H1 (cell line): ENCODE measurements around the gene UBXN1. TPM values are rescaled to one million over a fixed set of nuclear protein-coding genes. Genes with fewer than 3 reads are reported as not detected.

Experiments
- CHD2 ChIP-seq: IDR thresholded peaks from 2 replicates; pipeline ENCODE4 v1.6.1; 2012; ENCODE audit warnings: low read length, improper control_type of control experiment
- CHD7 ChIP-seq: fragments of 300-600 bp; sonication (generic); IDR thresholded peaks from 2 replicates; pipeline ENCODE4 v1.7.1; 2012; ENCODE audit warnings: low read length, moderate library complexity, mild to moderate bottlenecking, inconsistent platforms; ENCODE audit not compliant: insufficient replicate concordance
- JUN ChIP-seq: IDR thresholded peaks from 2 replicates; pipeline ENCODE4 v1.6.1; 2011; ENCODE audit warnings: low read depth, mild to moderate bottlenecking, improper control_type of control experiment, low read length
- JUND ChIP-seq: IDR thresholded peaks from 2 replicates; pipeline ENCODE4 v1.6.1; 2011; ENCODE audit warnings: mild to moderate bottlenecking, improper control_type of control experiment, low read length
- MAFK ChIP-seq: IDR thresholded peaks from 2 replicates; pipeline ENCODE4 v1.6.1; 2012; ENCODE audit warnings: low read depth, mild to moderate bottlenecking, improper control_type of control experiment, low read length
- NRF1 ChIP-seq: IDR thresholded peaks from 2 replicates; pipeline ENCODE4 v1.6.1; 2011; ENCODE audit warnings: mild to moderate bottlenecking, low read depth, low read length, improper control_type of control experiment
- POU5F1 ChIP-seq: IDR thresholded peaks from 2 replicates; pipeline ENCODE4 v1.6.1; 2011; ENCODE audit warnings: low read depth, mild to moderate bottlenecking, low read length, moderate library complexity
- SP2 ChIP-seq: IDR thresholded peaks from 2 replicates; pipeline ENCODE4 v1.6.1; 2012; ENCODE audit warnings: mild to moderate bottlenecking, low read length, inconsistent platforms
- SUZ12 ChIP-seq: fragments of 200-600 bp; sonication (generic); IDR thresholded peaks from 2 replicates; pipeline ENCODE4 v1.6.1; 2012; ENCODE audit warnings: mild to moderate bottlenecking, inconsistent platforms, low read length, moderate library complexity, mixed read lengths
- YY1 ChIP-seq: IDR thresholded peaks from 2 replicates; pipeline ENCODE4 v1.6.1; 2011; ENCODE audit warnings: low read depth, mild to moderate bottlenecking, low read length
- polyA plus RNA-seq, 7 experiments: library from polyadenylated mRNA; depleted of rRNA in 3 of 7; stranded (reverse) in 5 of 7; unstranded in 2 of 7; fragments of >200 nt in 5 of 7; fragments of 200-250 nt in 2 of 7; gene quantifications; 1 replicate in 5 of 7; 2 replicates in 1 of 7; 4 replicates in 1 of 7; pipeline versions ENCODE4 v1.2.1 to v1.2.3, GENCODE V29; 2011 to 2013; ENCODE audit warnings: missing spikeins in 2 of 7, mixed read lengths in 2 of 7
- total RNA-seq: library from RNA; stranded (reverse); fragmentation: NEBNext Ultra II Directional; extraction: Animal tissue kit (Norgen Biotek cat#: 25700); gene quantifications from 2 replicates; pipeline ENCODE4 v1.2.1, GENCODE V29; 2021
- TF ChIP-seq, protein P1 (sequence below): IDR thresholded peaks from 2 replicates; pipeline ENCODE4 v1.6.1; 2012; ENCODE audit warnings: inconsistent platforms

Gene UBXN1
- total and polyA plus RNA-seq, 2 of the 8 experiments (the other 6 are each of a cell fraction or from before 2014, with no cell fraction given) = 78.6 to 114 TPM

DNA sequence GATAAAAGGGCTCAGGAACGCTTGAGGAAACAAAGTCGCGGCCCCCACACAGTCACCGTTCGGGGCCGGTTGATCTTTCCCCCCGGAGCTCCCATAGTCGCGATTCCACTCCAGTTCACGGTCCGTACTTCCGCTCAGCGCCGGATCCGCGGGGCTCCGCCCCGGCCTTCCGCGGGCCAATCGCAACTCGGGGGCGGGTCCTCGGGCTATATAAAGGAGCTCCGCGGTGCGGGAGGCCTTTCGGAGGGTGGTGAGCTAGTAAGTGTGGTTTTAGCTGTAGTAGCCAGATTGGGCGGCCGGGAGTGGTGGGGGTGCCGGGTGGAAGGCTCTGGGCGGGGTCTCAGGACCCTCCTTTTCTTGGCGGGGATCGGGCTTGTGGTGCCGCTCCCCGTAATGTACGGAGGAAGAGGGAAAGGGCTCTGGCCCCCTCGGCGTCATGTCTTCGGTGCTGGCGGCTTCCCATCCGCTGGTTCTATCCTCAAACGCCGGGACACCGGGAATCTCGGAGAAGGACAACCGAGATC lies 13.7 kb downstream of the UBXN1 start, which contains the start of the genes C11orf98 and CSKMT (continued):
- TF ChIP-seq, protein P1, sequence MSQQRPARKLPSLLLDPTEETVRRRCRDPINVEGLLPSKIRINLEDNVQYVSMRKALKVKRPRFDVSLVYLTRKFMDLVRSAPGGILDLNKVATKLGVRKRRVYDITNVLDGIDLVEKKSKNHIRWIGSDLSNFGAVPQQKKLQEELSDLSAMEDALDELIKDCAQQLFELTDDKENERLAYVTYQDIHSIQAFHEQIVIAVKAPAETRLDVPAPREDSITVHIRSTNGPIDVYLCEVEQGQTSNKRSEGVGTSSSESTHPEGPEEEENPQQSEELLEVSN = no peak; the same call in 1 of the 2 replicates
- TF ChIP-seq SUZ12 = no peak
- no peak for TF ChIP-seq SP2
- no peak for TF ChIP-seq MAFK
- TF ChIP-seq POU5F1 = no peak
- TF ChIP-seq CHD7 = no peak
- TF ChIP-seq NRF1 = no peak
- no peak for TF ChIP-seq JUN
- no peak; the same call in 1 of the 2 replicates for TF ChIP-seq YY1
- TF ChIP-seq CHD2 = peak; percentile 72
- TF ChIP-seq JUND = no peak
